ENCODE measurements around the gene NHERF1. TPM values are rescaled to one million over a fixed set of nuclear protein-coding genes. Genes with fewer than 3 reads are reported as not detected.

The NHERF1 gene
- total and polyA plus RNA-seq, 2 of the 13 experiments (the other 11 are each of a cell fraction or from before 2014, with no cell fraction given): 169 to 269 TPM

- TF ChIP-seq RFXAP (CRISPR knock-in tag; IDR thresholded peaks at IDR 0.05; ENCODE audit: borderline replicate concordance) (peak; percentile 85; the same call in 1 of the 2 replicates), ZNF782 (CRISPR knock-in tag; IDR thresholded peaks at IDR 0.05; ENCODE audit: borderline replicate concordance) (no peak), CBX2 (IDR thresholded peaks at IDR 0.05; ENCODE audit: low read depth, low read length) (no peak), CBX2 (CRISPR knock-in tag; IDR thresholded peaks at IDR 0.05; ENCODE audit: low read depth) (no peak), MBNL3 (CRISPR knock-in tag; conservative IDR thresholded peaks at IDR 0.05) (no peak), HDAC1 (CRISPR knock-in tag; IDR thresholded peaks at IDR 0.05) (peak; percentile 84), ZHX2 (IDR thresholded peaks at IDR 0.05; ENCODE audit: low read depth) (no peak; the same call in 1 of the 2 replicates), ZHX2 (CRISPR knock-in tag; IDR thresholded peaks at IDR 0.05; ENCODE audit: borderline replicate concordance) (peak; percentile 78), ZNF232 (CRISPR knock-in tag; IDR thresholded peaks at IDR 0.05; ENCODE audit: borderline replicate concordance) (peak; percentile 68; the same call in 1 of the 2 replicates), ZNF598 (CRISPR knock-in tag; IDR thresholded peaks at IDR 0.05; ENCODE audit: borderline replicate concordance) (0 out of 2 replicates have a peak, but pooled peaks have one; percentile 84), CAMTA2 (CRISPR knock-in tag; IDR thresholded peaks at IDR 0.05; ENCODE audit: borderline replicate concordance) (peak; percentile 95; the same call in 1 of the 2 replicates), KDM3A (CRISPR knock-in tag; IDR thresholded peaks at IDR 0.05; ENCODE audit: low read depth) (peak; percentile 88), ZNF350 (CRISPR knock-in tag; IDR thresholded peaks at IDR 0.05; ENCODE audit: borderline replicate concordance, low read depth) (peak; percentile 67), ZMAT3 (CRISPR knock-in tag; conservative IDR thresholded peaks at IDR 0.05) (peak; percentile 88; the same call in 1 of the 2 replicates), ATF2 (CRISPR knock-in tag; IDR thresholded peaks at IDR 0.05) (peak; percentile 58; the same call in 1 of the 2 replicates)
- TF ChIP-seq, protein P1, sequence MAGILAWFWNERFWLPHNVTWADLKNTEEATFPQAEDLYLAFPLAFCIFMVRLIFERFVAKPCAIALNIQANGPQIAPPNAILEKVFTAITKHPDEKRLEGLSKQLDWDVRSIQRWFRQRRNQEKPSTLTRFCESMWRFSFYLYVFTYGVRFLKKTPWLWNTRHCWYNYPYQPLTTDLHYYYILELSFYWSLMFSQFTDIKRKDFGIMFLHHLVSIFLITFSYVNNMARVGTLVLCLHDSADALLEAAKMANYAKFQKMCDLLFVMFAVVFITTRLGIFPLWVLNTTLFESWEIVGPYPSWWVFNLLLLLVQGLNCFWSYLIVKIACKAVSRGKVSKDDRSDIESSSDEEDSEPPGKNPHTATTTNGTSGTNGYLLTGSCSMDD (CRISPR knock-in tag; IDR thresholded peaks at IDR 0.05): peak; percentile 56; the same call in 1 of the 2 replicates
- TF ChIP-seq, protein P2, sequence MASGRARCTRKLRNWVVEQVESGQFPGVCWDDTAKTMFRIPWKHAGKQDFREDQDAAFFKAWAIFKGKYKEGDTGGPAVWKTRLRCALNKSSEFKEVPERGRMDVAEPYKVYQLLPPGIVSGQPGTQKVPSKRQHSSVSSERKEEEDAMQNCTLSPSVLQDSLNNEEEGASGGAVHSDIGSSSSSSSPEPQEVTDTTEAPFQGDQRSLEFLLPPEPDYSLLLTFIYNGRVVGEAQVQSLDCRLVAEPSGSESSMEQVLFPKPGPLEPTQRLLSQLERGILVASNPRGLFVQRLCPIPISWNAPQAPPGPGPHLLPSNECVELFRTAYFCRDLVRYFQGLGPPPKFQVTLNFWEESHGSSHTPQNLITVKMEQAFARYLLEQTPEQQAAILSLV (CRISPR knock-in tag; IDR thresholded peaks at IDR 0.05; ENCODE audit: borderline replicate concordance): no peak
- TF ChIP-seq, protein P3, sequence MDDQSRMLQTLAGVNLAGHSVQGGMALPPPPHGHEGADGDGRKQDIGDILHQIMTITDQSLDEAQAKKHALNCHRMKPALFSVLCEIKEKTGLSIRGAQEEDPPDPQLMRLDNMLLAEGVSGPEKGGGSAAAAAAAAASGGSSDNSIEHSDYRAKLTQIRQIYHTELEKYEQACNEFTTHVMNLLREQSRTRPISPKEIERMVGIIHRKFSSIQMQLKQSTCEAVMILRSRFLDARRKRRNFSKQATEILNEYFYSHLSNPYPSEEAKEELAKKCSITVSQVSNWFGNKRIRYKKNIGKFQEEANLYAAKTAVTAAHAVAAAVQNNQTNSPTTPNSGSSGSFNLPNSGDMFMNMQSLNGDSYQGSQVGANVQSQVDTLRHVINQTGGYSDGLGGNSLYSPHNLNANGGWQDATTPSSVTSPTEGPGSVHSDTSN (CRISPR knock-in tag; IDR thresholded peaks at IDR 0.05; ENCODE audit: borderline replicate concordance): peak; percentile 92
These were observed at the start of gene NHERF1 (continued) for GRCh38 chr17:74748529-74749278.
